ENCODE results near the gene FAM181A.

GRCh38 chr14:93929657-93930056 is 2.5 kb downstream of the FAM181A start:
- TF ChIP-seq, protein P1, sequence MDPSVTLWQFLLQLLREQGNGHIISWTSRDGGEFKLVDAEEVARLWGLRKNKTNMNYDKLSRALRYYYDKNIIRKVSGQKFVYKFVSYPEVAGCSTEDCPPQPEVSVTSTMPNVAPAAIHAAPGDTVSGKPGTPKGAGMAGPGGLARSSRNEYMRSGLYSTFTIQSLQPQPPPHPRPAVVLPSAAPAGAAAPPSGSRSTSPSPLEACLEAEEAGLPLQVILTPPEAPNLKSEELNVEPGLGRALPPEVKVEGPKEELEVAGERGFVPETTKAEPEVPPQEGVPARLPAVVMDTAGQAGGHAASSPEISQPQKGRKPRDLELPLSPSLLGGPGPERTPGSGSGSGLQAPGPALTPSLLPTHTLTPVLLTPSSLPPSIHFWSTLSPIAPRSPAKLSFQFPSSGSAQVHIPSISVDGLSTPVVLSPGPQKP (CRISPR knock-in tag; IDR thresholded peaks at IDR 0.05) = no peak
- no peak for TF ChIP-seq POLR2A (conservative IDR thresholded peaks at IDR 0.05)
- no peak for TF ChIP-seq NFIC (IDR thresholded peaks at IDR 0.05)
- no peak for TF ChIP-seq ETV1 (tag; conservative IDR thresholded peaks at IDR 0.05; ENCODE audit: low read depth)
